Liver (tissue), 9 donors: Measurements from ENCODE around the gene PTPA. TPM values are rescaled to one million over a fixed set of nuclear protein-coding genes. Genes with fewer than 3 reads are reported as not detected.

ENCODE experiments used
- DNase-seq: peaks from one replicate; pipeline ENCODE4 v3.0.0-alpha.2; 2017; ENCODE audit warnings: low spot score
- H3K27ac ChIP-seq, 2 donors: one replicate each; pipeline ENCODE4 v1.7.0; 2013; ENCODE audit warnings: inconsistent platforms in 2 of 2, low read length in 2 of 2, control low read depth in 1 of 2, low read depth in 1 of 2, mild to moderate bottlenecking in 1 of 2
- H3K27me3 ChIP-seq, 4 donors: one replicate each; pipeline versions ENCODE4 v1.6.1 to v1.7.0; 2013; ENCODE audit warnings: low read length in 3 of 4, inconsistent platforms in 1 of 4, mild to moderate bottlenecking in 1 of 4, moderate library complexity in 1 of 4; ENCODE audit not compliant: control insufficient read depth in 4 of 4, insufficient read depth in 4 of 4
- H3K36me3 ChIP-seq, 4 donors: one replicate each; pipeline versions ENCODE4 v1.6.1 to v1.7.0; 2013; ENCODE audit warnings: low read length in 3 of 4, mild to moderate bottlenecking in 3 of 4, low read depth in 1 of 4, moderate library complexity in 1 of 4; ENCODE audit not compliant: control insufficient read depth in 4 of 4, insufficient read depth in 3 of 4
- H3K4me1 ChIP-seq, 4 donors: one replicate each; pipeline versions ENCODE4 v1.6.1 to v1.7.0; 2013; ENCODE audit warnings: low read length in 3 of 4, mild to moderate bottlenecking in 3 of 4, moderate library complexity in 1 of 4; ENCODE audit not compliant: control insufficient read depth in 4 of 4, insufficient read depth in 4 of 4
- H3K4me3 ChIP-seq, 3 donors: one replicate each; pipeline versions ENCODE4 v1.6.1 to v1.7.0; 2013; ENCODE audit warnings: low read length in 3 of 3, control low read depth in 1 of 3, low read depth in 1 of 3, mild to moderate bottlenecking in 1 of 3
- H3K9ac ChIP-seq, 2 donors: one replicate each; pipeline ENCODE4 v1.7.0; 2013; ENCODE audit warnings: low read length in 2 of 2, mild to moderate bottlenecking in 2 of 2, moderate library complexity in 2 of 2, control low read depth in 1 of 2, low read depth in 1 of 2
- H3K9me3 ChIP-seq, 4 donors: one replicate each; pipeline versions ENCODE4 v1.6.1 to v1.7.0; 2013; ENCODE audit warnings: low read length in 3 of 4; ENCODE audit not compliant: control insufficient read depth in 4 of 4
- CTCF ChIP-seq: fragments of 150-350 bp; IDR thresholded peaks from 2 replicates; pipeline ENCODE4 v1.5.1; 2017; ENCODE audit warnings: improper control_type of control experiment, low read depth, low read length; ENCODE audit not compliant: missing input control
- EGR1 ChIP-seq, 2 donors: IDR thresholded peaks; 2 replicates each; pipeline ENCODE4 v1.6.1; 2016 to 2018; ENCODE audit warnings: antibody characterized with exemption in 2 of 2, low read depth in 2 of 2
- FOXA1 ChIP-seq: IDR thresholded peaks from 2 replicates; pipeline ENCODE4 v1.6.1; 2016; ENCODE audit warnings: antibody characterized with exemption
- FOXA2 ChIP-seq: IDR thresholded peaks from 2 replicates; pipeline ENCODE4 v1.6.1; 2016; ENCODE audit warnings: antibody characterized with exemption
- GABPA ChIP-seq, 2 donors: IDR thresholded peaks in 1 of 2; conservative IDR thresholded peaks in 1 of 2; 2 replicates each; pipeline ENCODE4 v1.6.1; 2016; ENCODE audit warnings: antibody characterized with exemption in 2 of 2, mild to moderate bottlenecking in 1 of 2, moderate library complexity in 1 of 2
- HNF4A ChIP-seq, 2 donors: conservative IDR thresholded peaks; 2 replicates each; pipeline ENCODE4 v1.6.1; 2016; ENCODE audit warnings: antibody characterized with exemption in 2 of 2, mild to moderate bottlenecking in 2 of 2
- HNF4G ChIP-seq: IDR thresholded peaks from 2 replicates; pipeline ENCODE4 v1.6.1; 2016; ENCODE audit warnings: antibody characterized with exemption
- JUND ChIP-seq, 2 donors: IDR thresholded peaks; 2 replicates each; pipeline ENCODE4 v1.6.1; 2016; ENCODE audit warnings: antibody characterized with exemption in 2 of 2
- NR2F2 ChIP-seq: IDR thresholded peaks from 2 replicates; pipeline ENCODE4 v1.6.1; 2016; ENCODE audit warnings: antibody characterized with exemption
- RAD21 ChIP-seq, 2 donors: IDR thresholded peaks; 2 replicates each; pipeline ENCODE4 v1.6.1; 2016; ENCODE audit warnings: antibody characterized with exemption in 2 of 2, mild to moderate bottlenecking in 2 of 2
- RXRA ChIP-seq, 2 donors: IDR thresholded peaks; 2 replicates each; pipeline ENCODE4 v1.6.1; 2017 to 2018; ENCODE audit warnings: antibody characterized with exemption in 2 of 2, mild to moderate bottlenecking in 1 of 2
- SP1 ChIP-seq: IDR thresholded peaks from 2 replicates; pipeline ENCODE4 v1.6.1; 2018; ENCODE audit warnings: antibody characterized with exemption, mild to moderate bottlenecking
- TAF1 ChIP-seq: conservative IDR thresholded peaks from 2 replicates; pipeline ENCODE4 v1.6.1; 2016; ENCODE audit warnings: antibody characterized with exemption, mild to moderate bottlenecking
- YY1 ChIP-seq: IDR thresholded peaks from 2 replicates; pipeline ENCODE4 v1.6.1; 2016; ENCODE audit warnings: antibody characterized with exemption, mild to moderate bottlenecking
- WGBS: extraction: QIAGEN DNeasy Blood & Tissue Kit; methylation state at CpG from one replicate; pipeline ENCODE4 v1.1.7; 2013; 5-methylcytosine and 5-hydroxymethylcytosine counted together
- polyA plus RNA-seq, 2 donors: library from polyadenylated mRNA; stranded (reverse) in 1 of 2; unstranded in 1 of 2; fragments of 200-250 nt in 1 of 2; fragments of >200 nt in 1 of 2; fragmentation: Nextera tagmentation in 1 of 2; extraction: Ambion mirVana in 1 of 2; gene quantifications; one replicate each; pipeline versions ENCODE4 v1.2.1 to v1.2.3, GENCODE V29; 2013 to 2015
- total RNA-seq, 2 donors: library from RNA; depleted of rRNA; stranded (reverse); fragments of >200 nt; gene quantifications; one replicate each; pipeline ENCODE4 v1.2.3, GENCODE V29; 2014
- TF ChIP-seq, protein P1 (sequence below): IDR thresholded peaks from 2 replicates; pipeline ENCODE4 v1.6.1; 2016; ENCODE audit warnings: antibody characterized with exemption
- TF ChIP-seq, protein P2 (sequence below): IDR thresholded peaks from 2 replicates; pipeline ENCODE4 v1.6.1; 2016; ENCODE audit warnings: antibody characterized with exemption
- TF ChIP-seq, protein P3 (sequence below): IDR thresholded peaks from 2 replicates; pipeline ENCODE4 v1.6.1; 2016; ENCODE audit warnings: antibody characterized with exemption
- TF ChIP-seq, protein P4 (sequence below): IDR thresholded peaks from 2 replicates; pipeline ENCODE4 v1.6.1; 2016; ENCODE audit warnings: antibody characterized with exemption, mild to moderate bottlenecking
- donor health status: healthy.
- donor health status: healthy.
- donor health status: healthy.
- donor health status: healthy.
- donor health status: healthy.

PTPA gene
- total and polyA plus RNA-seq, 4 donors: 27.6 to 66.0 (median 38.4) TPM

GRCh38 chr9:129150122-129150521 lies 38.9 kb downstream of the PTPA start (continued):
- TF ChIP-seq, protein P1, sequence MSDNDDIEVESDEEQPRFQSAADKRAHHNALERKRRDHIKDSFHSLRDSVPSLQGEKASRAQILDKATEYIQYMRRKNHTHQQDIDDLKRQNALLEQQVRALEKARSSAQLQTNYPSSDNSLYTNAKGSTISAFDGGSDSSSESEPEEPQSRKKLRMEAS: no peak
- TF ChIP-seq FOXA2 (no peak), NR2F2 (no peak), HNF4G (no peak), YY1 (no peak)
- TF ChIP-seq, protein P2, sequence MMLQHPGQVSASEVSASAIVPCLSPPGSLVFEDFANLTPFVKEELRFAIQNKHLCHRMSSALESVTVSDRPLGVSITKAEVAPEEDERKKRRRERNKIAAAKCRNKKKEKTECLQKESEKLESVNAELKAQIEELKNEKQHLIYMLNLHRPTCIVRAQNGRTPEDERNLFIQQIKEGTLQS: no peak
- TF ChIP-seq, protein P3, sequence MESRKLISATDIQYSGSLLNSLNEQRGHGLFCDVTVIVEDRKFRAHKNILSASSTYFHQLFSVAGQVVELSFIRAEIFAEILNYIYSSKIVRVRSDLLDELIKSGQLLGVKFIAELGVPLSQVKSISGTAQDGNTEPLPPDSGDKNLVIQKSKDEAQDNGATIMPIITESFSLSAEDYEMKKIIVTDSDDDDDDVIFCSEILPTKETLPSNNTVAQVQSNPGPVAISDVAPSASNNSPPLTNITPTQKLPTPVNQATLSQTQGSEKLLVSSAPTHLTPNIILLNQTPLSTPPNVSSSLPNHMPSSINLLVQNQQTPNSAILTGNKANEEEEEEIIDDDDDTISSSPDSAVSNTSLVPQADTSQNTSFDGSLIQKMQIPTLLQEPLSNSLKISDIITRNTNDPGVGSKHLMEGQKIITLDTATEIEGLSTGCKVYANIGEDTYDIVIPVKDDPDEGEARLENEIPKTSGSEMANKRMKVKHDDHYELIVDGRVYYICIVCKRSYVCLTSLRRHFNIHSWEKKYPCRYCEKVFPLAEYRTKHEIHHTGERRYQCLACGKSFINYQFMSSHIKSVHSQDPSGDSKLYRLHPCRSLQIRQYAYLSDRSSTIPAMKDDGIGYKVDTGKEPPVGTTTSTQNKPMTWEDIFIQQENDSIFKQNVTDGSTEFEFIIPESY: no peak

DNA sequence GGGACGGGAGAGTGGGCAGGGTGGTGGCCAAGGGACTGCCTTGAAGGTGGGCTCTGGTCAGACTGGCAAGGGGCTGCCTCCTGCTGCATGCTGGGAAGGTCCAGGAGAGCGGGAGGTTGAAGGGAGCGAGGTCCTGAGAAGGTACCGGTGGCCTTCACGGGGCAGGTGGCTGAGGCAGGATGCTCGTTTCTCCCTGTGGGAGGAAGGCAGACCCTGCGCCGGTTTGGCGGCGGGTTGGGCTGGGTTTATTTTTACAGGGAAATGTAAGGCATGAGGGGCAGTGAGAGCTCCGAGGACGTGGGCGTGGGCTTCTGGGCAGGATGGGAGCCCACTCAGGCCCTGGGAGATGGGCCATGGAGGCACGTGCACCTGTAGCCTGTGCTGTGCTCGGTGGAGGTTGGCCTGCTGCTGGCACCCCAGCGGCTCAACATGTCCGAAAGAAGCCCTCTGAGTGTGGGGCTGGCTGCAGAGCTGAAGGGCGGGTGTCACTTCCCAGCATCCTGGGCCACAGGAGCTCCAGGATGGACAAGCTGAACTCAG lies 39.5 kb downstream of the PTPA start:
- Histone ChIP-seq H3K9me3 (no peaks in the 10 kb centered on the region), H3K9ac (no peak overlapping the region), H3K4me1 (peaks cover 0 to 2% (median 0%) of the 10 kb centered on the region in 4 donors), H3K36me3 (peaks cover 7 to 46% (median 9%) of the 10 kb centered on the region in 4 donors), H3K27ac (no peak overlapping the region), H3K4me3 (no peak overlapping the region), H3K27me3 (no peaks in the 10 kb centered on the region)
- DNase-seq: no peak
- no peak for TF ChIP-seq RXRA (IDR thresholded peaks at IDR 0.05)
- no peak for TF ChIP-seq FOXA2
- TF ChIP-seq HNF4G: no peak
- TF ChIP-seq, protein P2: no peak
- no peak for TF ChIP-seq TAF1
- TF ChIP-seq FOXA1: no peak
- TF ChIP-seq, protein P3: no peak
- no peak for TF ChIP-seq JUND (IDR thresholded peaks at IDR 0.05)
- TF ChIP-seq YY1: no peak
- no peak for TF ChIP-seq EGR1 (IDR thresholded peaks at IDR 0.05; ENCODE audit: low read depth in 2 of 2)
- no peak for TF ChIP-seq SP1
- no peak for TF ChIP-seq HNF4A (conservative IDR thresholded peaks at IDR 0.05)
- TF ChIP-seq CTCF: no peak
- TF ChIP-seq, protein P4, sequence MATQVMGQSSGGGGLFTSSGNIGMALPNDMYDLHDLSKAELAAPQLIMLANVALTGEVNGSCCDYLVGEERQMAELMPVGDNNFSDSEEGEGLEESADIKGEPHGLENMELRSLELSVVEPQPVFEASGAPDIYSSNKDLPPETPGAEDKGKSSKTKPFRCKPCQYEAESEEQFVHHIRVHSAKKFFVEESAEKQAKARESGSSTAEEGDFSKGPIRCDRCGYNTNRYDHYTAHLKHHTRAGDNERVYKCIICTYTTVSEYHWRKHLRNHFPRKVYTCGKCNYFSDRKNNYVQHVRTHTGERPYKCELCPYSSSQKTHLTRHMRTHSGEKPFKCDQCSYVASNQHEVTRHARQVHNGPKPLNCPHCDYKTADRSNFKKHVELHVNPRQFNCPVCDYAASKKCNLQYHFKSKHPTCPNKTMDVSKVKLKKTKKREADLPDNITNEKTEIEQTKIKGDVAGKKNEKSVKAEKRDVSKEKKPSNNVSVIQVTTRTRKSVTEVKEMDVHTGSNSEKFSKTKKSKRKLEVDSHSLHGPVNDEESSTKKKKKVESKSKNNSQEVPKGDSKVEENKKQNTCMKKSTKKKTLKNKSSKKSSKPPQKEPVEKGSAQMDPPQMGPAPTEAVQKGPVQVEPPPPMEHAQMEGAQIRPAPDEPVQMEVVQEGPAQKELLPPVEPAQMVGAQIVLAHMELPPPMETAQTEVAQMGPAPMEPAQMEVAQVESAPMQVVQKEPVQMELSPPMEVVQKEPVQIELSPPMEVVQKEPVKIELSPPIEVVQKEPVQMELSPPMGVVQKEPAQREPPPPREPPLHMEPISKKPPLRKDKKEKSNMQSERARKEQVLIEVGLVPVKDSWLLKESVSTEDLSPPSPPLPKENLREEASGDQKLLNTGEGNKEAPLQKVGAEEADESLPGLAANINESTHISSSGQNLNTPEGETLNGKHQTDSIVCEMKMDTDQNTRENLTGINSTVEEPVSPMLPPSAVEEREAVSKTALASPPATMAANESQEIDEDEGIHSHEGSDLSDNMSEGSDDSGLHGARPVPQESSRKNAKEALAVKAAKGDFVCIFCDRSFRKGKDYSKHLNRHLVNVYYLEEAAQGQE: no peak
- TF ChIP-seq, protein P1: no peak
- no peak for TF ChIP-seq GABPA (IDR thresholded peaks at IDR 0.05 in 1 of 2, conservative IDR thresholded peaks at IDR 0.05 in 1 of 2)
- no peak for TF ChIP-seq RAD21 (IDR thresholded peaks at IDR 0.05)
- TF ChIP-seq NR2F2: no peak
- WGBS: 89% methylated on average over 18 of the region's 18 CpGs
